Gastroesophageal sphincter (tissue), 4 donors: Measurements from ENCODE around the gene ZMIZ1. TPM values are rescaled to one million over a fixed set of nuclear protein-coding genes. Genes with fewer than 3 reads are reported as not detected.
A peak's percentile ranks its signal among the peaks of the same experiment; 100 is the strongest.

Experiments used
- ATAC-seq: fragments of 150-250 bp; one replicate; pipeline ENCODE4 v1.9.1; 2016; ENCODE audit warnings: mild to moderate bottlenecking, moderate library complexity
- H3K27ac ChIP-seq, 4 donors: fragments of 200-600 bp; sonication (generic) in 3 of 4; 1 replicate in 3 of 4; 2 replicates in 1 of 4; pipeline ENCODE4 v1.5.1; 2016 to 2019
- H3K27me3 ChIP-seq: fragments of 200-600 bp; sonication (generic); one replicate; pipeline ENCODE4 v1.5.1; 2019
- H3K36me3 ChIP-seq, 2 donors: fragments of 200-600 bp; sonication (generic); one replicate each; pipeline ENCODE4 v1.5.1; 2019; ENCODE audit warnings: control low read depth in 1 of 2
- H3K4me1 ChIP-seq, 3 donors: fragments of 200-600 bp; sonication (generic); 1 replicate in 2 of 3; 2 replicates in 1 of 3; pipeline ENCODE4 v1.5.1; 2016 to 2019; ENCODE audit warnings: control low read depth in 2 of 3
- H3K4me3 ChIP-seq, 2 donors: fragments of 200-600 bp; sonication (generic); one replicate each; pipeline ENCODE4 v1.5.1; 2019; ENCODE audit warnings: mild to moderate bottlenecking in 1 of 2, moderate library complexity in 1 of 2
- H3K9me3 ChIP-seq, 3 donors: fragments of 200-600 bp; sonication (generic); one replicate each; pipeline ENCODE4 v1.5.1; 2017 to 2019; ENCODE audit warnings: control low read depth in 2 of 3
- CTCF ChIP-seq, 4 experiments: fragments of 200-600 bp in 2 of 4; fragments of 450-650 bp in 2 of 4; sonication (generic) in 1 of 4; IDR thresholded peaks; one replicate each; pipeline ENCODE4 v1.5.1; 2017 to 2019; ENCODE audit warnings: antibody characterized with exemption in 4 of 4, mild to moderate bottlenecking in 2 of 4, moderate library complexity in 2 of 4
- EP300 ChIP-seq: sonication (generic); formaldehyde crosslinking; IDR thresholded peaks from one replicate; pipeline ENCODE4 v1.6.1; 2017; ENCODE audit warnings: antibody characterized with exemption, mild to moderate bottlenecking
- POLR2A ChIP-seq, 2 donors: fragments of 450-650 bp; IDR thresholded peaks; one replicate each; pipeline ENCODE4 v1.6.1; 2017; ENCODE audit warnings: antibody characterized with exemption in 2 of 2, mild to moderate bottlenecking in 2 of 2, moderate library complexity in 1 of 2
- POLR2AphosphoS5 ChIP-seq: sonication (generic); formaldehyde crosslinking; IDR thresholded peaks from one replicate; pipeline ENCODE4 v1.6.1; 2017; ENCODE audit warnings: antibody characterized with exemption
- WGBS, 2 donors: methylation state at CpG; one replicate each; pipeline ENCODE4 v1.1.5; 2018; ENCODE audit warnings: low coverage in 1 of 2; 5-methylcytosine and 5-hydroxymethylcytosine counted together
- total RNA-seq, 4 donors: library from RNA; depleted of rRNA; stranded (reverse); fragments of >200 nt; gene quantifications; one replicate each; pipeline ENCODE4 v1.1.0, GENCODE V29; 2016

ZMIZ1 gene
- total RNA-seq, 4 donors from 2014 or later = 36.3 to 79.2 (median 67.1) TPM

GRCh38 chr10:79239275-79239779 lies 170.6 kb downstream of the ZMIZ1 start:
- no peak for TF ChIP-seq POLR2A (IDR thresholded peaks at IDR 0.05)
- TF ChIP-seq POLR2AphosphoS5 = peak; percentile 15
- 60% methylated on average over 2 of the region's 10 CpGs; no CpG with 5 or more reads in 1 of the 2 donors for WGBS, 2 donors
- H3K36me3 ChIP-seq = peaks cover 0 to 13% of the 10 kb centered on the region in 2 donors
- peaks cover 0 to 96% (median 56%) of the 10 kb centered on the region in 3 donors for H3K4me1 ChIP-seq
- no peaks in the 10 kb centered on the region for H3K27me3 ChIP-seq
- peak; percentile 13 for ATAC-seq
- H3K9me3 ChIP-seq = no peaks in the 10 kb centered on the region
- H3K27ac ChIP-seq = peak overlapping the region in 3 of 4 donors; percentile 70 to 75 (median 75)
- no peak overlapping the region for H3K4me3 ChIP-seq

- TF ChIP-seq POLR2AphosphoS5 (no peak), CTCF (IDR thresholded peaks at IDR 0.05) (no peak), POLR2A (IDR thresholded peaks at IDR 0.05) (no peak), EP300 (no peak)
- Histone ChIP-seq H3K27me3 (no peaks in the 10 kb centered on the region), H3K9me3 (no peaks in the 10 kb centered on the region), H3K36me3 (peaks cover 0 to 6% of the 10 kb centered on the region in 2 donors), H3K27ac (peak overlapping the region in 3 of 4 donors; percentile 43 to 75 (median 75)), H3K4me3 (no peak overlapping the region), H3K4me1 (peaks cover 0 to 96% (median 64%) of the 10 kb centered on the region in 3 donors)
- ATAC-seq = no peak
- WGBS, 2 donors = 62 to 71% methylated on average over 7 of the region's 29 CpGs
These were observed 171.3 kb downstream of the ZMIZ1 start for GRCh38 chr10:79239924-79240581.

GRCh38 chr10:79241629-79241989 lies 172.8 kb downstream of the ZMIZ1 start:
- Histone ChIP-seq H3K36me3 (no peaks in the 10 kb centered on the region), H3K27ac (peak overlapping the region in 3 of 4 donors; percentile 80 to 85 (median 82)), H3K4me1 (peaks cover 0 to 97% (median 71%) of the 10 kb centered on the region in 3 donors), H3K4me3 (peak overlapping the region in 1 of 2 donors; percentile 65), H3K9me3 (no peaks in the 10 kb centered on the region), H3K27me3 (no peaks in the 10 kb centered on the region)
- TF ChIP-seq CTCF (IDR thresholded peaks at IDR 0.05) (no peak), EP300 (no peak), POLR2AphosphoS5 (no peak), POLR2A (IDR thresholded peaks at IDR 0.05) (no peak)
- 47 to 49% methylated on average over 4 to 5 of the region's 5 CpGs for WGBS, 2 donors
- ATAC-seq = no peak

- H3K4me3 ChIP-seq = peak overlapping the region; percentile 31 to 65
- TF ChIP-seq POLR2A (IDR thresholded peaks at IDR 0.05) (no peak), POLR2AphosphoS5 (peak; percentile 56)
- peak overlapping the region; percentile 10 to 85 (median 81) for H3K27ac ChIP-seq
- WGBS, 2 donors = 0% methylated on average over 3 of the region's 36 CpGs; no CpG with 5 or more reads in 1 of the 2 donors
- H3K4me1 ChIP-seq = peaks cover 0 to 97% (median 71%) of the 10 kb centered on the region in 3 donors
- H3K27me3 ChIP-seq = no peaks in the 10 kb centered on the region
- H3K36me3 ChIP-seq = no peaks in the 10 kb centered on the region
- peak; percentile 51 for ATAC-seq
- H3K9me3 ChIP-seq = no peaks in the 10 kb centered on the region
These were observed 173.3 kb downstream of the ZMIZ1 start for GRCh38 chr10:79241990-79242619.

- Histone ChIP-seq H3K27me3 (no peaks in the 10 kb centered on the region), H3K4me3 (peak overlapping the region; percentile 31 to 65), H3K4me1 (peaks cover 0 to 97% (median 71%) of the 10 kb centered on the region in 3 donors), H3K9me3 (no peaks in the 10 kb centered on the region), H3K27ac (peak overlapping the region; percentile 10 to 85 (median 81)), H3K36me3 (no peaks in the 10 kb centered on the region)
- peak; percentile 70 for TF ChIP-seq POLR2AphosphoS5
- TF ChIP-seq POLR2A (IDR thresholded peaks at IDR 0.05) = peak in 1 of 2 donors; percentile 27
- no peak for TF ChIP-seq CTCF (IDR thresholded peaks at IDR 0.05)
- TF ChIP-seq EP300 = no peak
- peak; percentile 40 for ATAC-seq
- no CpG with 5 or more reads among the region's 60 CpGs for WGBS, 2 donors
These were observed 173.9 kb downstream of the ZMIZ1 start for GRCh38 chr10:79242620-79243152.
